CD4-positive, alpha-beta T cell treated with Interleukin-15 for 1 hour (primary cell): ENCODE measurements around the gene MIS18BP1.
"Not testable (repeated sequence)": the region's sequence is repeated elsewhere in the genome, so short reads cannot be mapped to it uniquely, and the experiment has no call there.

ENCODE experiments used
- DNase-seq: peaks from one replicate; pipeline ENCODE4 v3.0.0-alpha.2; 2020

MIS18BP1 gene

DNA sequence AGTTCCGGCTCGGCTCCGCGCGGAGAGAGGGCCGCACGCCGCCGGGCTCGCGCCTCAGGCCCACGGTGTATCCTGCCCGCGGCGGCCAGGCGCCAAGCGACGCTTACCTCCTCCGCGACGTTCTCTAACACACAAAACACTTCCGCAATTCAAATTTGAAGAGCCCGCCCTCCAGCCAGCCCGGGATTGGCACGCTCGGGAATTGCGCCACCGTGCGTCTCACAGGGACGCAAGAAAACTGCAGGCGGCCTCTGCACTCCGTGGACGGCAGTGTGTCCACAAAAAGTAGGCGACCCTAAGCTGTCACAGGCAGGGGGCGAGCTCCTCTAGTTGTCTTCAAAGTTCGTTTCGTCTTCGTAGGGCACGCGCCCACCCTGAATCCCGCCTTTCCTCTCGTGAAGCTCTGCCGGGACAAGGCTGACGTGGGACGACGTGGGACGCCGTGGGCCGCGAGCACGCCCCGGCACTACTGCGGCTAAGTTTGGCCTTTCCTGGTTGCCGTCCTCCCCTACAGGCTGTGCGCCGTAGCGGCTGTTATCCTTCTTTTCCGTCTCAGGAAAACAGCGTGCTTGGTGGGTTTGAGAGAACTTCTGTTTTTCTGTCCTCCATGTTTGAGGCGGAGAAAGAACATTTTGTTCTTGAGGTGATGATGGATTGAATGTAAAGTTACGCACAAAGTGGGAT is at the start of gene MIS18BP1:
Gene MIS18BP1 (minus strand): TSS at position 133 of the 684 bp plus-strand sequence. CDS start 5,916 bp downstream, outside the sequence.
- DNase-seq = peak; percentile 95

DNA sequence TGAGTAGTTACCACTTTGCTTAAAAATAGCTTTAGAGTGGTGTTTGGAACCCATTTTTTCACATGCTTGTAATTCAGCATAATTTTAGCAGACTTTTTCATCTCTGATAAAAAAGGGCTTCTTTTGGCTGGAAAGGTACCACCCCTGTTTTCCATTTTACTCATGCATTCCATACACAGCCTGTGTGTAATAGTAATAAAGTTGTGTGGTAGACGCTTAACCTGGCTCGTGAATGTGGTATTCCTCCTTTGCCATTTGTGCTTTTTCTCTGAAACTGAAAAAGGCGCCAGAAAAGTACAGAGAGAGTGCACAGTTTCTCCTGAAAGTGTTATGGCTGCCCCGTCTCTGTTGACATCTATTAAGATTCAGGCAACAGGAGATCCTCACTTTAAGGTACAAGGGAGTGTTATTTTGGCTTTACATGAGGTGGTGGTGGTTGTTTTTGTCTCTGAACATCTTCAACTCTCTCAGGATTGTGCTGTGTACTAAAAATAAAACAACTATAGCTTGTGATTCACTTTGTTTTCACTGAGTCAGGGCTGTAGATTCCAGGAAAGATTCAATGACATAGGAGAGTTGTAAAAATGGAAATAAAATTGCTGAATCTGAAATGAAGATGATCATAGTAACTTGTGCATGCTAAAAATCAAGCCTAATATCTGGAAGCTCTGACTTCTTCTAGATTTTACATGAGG is 45.6 kb upstream of the MIS18BP1 start:
- DNase-seq = no peak

DNA sequence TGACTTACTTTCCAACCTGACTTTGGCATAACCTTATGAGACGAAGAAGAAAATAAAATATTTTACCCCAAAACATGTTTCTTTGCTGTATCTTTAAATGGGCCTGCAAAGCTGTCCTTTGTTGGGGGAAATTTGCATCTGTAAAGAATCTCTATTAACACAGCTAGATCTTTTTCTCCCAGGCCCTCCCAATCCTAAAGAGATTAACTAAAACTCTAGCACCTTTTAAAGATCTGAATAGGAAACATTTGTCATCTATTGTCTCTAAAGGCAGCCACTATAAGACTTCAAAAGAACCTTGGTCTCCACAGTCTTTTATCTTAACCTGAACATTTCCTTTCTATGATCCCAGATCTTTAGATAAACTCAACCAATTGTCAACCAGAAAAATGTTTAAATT is 41.8 kb upstream of the MIS18BP1 start:
- DNase-seq = not testable (repeated sequence)

DNA sequence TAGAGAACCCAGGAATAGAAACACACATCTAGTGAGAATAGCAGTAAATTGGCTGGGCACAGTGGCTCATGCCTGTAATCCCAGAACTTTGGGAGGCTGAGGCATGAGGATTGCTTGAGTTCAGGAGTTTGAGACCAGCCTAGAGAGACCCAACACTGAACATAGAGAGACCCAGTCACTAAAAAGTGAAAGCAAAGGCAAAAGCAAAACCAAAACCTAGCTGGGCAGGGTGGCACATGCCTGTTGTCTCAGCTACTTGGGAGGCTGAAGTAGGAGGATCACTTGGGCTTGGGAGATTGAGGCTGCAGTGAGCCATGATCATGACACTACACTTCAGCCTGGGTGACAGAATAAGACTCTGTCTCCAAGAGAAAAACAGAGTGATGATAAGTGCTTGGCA is 37.5 kb upstream of the MIS18BP1 start:
- DNase-seq = no peak

DNA sequence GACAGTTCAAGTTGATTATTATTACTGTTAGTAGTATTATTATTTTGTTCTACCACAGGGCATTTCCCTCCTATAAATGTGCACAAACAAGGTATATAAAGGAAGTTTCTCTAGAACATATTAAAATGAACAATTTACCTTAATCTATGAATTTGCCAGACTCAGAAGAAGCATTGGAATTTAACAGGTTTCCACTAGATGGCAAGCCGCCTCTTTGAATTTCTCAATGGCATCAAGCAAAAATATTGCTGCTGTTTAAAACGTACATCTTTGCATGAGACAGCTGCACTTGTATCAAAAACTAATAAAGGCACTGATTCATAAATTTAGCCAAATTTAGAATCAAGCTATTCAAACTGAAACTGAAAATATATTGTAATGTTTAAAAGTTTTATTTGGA is 34.6 kb upstream of the MIS18BP1 start:
- DNase-seq = no peak

DNA sequence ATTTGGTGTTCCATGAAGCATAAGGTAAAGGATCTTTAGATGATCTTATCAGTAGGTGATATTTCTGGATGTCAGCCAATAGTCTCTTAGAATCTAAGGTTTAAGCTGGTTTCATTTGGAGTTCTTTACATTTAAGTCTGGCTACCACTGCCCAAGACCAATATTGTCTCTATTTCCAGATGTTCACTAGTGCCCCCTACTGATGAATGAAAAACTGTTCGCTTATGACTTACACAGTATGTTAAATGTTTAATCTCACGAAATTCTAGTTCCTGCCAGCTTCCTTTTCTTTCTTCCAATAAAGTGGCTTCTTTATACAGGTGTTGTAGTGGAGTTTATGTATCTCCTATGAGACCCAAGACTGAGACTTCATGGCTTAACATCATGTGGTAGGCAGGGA is 31.8 kb upstream of the MIS18BP1 start:
- DNase-seq = no peak

DNA sequence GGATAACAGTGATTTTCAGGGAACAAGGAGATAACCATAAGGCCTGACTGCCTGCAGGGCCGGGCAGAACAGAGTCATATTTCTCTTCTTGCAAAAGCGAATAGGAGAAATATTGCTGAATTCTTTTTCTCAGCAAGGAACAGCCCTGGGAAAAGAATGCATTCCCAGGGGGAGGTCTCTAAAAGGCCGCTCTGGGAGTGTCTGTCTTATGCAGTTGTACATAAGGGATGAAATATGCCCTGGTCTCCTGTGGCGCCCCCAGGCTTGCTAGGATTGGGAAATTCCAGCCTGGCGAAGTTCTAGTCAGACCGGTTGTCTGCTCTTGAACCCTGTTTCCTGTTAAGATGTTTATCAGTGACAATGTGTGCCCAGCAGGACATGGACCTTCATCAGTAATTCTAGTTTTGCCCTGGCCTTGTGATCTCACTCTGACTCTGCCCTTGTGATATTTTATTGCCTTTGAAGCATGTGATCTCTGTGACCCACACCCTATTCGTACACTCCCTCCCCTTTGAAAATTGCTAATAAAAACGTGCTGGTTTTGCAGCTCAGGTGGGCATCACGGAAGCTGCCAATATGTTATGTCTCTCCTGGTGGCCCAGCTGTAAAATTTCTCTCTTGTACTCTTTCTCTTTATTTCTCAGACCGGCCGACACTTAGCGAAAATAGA is 28.9 kb upstream of the MIS18BP1 start:
- DNase-seq = not testable (repeated sequence)

DNA sequence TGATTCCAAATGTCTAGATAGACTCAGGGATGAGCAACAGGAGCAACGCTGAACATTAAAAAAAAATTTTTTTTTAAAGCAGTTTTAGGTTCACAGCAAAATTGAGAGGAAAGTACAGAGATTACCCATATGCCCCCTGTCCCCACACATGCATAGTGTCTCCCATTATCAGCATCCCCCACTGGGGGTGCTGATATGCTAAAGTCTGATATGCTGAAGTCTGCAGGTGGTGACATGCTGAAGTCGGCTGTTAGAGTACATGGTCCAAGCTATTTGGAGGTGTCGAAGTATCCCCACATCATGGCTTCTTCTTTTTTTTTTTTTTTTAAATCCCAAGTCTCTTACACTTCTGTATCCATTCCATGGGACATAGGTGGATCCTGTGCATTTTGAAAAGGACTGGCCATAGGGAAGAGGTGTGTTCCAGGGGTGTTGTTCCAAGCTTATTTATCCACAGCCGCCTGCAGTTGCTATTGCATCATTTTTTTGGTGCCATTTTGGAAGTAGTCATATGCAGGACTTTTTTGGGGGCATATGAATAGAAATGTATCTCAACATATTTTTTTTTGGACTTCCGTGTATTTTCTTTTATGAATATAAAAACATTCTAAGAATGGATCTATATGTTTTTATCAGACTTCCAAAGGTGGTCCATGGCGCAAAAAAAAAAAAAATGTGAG is 19.0 kb upstream of the MIS18BP1 start:
- DNase-seq = no peak

DNA sequence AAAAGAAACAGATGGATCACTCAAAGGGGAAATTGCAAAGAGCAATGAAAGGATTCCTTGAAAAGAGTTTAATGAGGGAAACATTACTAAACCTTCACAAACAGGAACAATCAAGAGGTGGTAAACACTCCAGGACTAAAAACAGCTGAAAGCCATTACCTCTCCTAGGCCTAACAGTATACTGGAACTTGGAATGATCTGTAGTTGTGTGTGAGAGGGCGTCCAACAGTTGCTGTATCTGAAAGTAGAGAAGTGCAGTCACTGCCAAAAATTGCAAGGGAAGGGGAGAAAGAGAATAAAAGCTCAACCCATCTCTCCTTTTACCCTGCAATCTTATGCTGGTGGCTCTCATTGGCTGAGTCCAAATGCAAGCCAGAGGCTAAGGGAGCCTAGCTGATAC is 17.0 kb upstream of the MIS18BP1 start:
- no peak for DNase-seq

DNA sequence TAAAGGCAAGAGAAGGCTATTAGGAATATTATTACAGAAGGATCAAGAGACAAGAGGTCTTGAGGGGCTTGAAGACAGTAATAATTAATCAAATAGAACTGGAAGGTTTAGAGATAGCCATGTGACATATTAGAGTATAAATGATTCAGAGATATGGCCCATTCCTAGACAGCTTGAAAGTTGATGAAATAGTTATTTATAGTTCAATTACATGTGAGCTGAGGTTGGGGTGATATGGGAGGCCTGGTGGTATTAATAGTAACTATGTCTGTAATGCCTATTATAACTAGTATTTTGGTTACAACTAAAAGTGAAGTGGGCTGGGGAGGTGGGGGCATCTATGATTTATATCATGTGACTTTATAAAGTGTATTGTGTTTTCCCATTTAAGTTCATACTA is 14.1 kb upstream of the MIS18BP1 start:
- no peak for DNase-seq

DNA sequence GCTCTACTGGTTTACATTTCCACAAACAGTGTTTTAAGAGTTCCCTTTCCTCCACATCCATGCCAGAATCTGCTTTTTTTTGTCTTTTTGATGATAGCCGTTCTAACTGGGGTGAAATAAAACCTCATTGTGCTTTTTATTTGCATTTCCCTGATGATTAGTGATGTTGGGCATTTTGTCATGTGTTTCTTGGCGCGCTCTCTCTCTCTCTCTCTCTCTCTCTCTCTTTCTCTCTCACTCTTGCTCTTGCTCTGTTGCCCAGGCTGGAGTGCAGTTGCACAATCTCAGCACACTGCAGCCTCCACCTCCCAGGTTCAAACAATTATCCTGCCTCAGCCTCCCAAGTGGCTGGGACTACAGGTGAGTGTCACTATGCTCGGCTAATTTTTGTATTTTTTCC is 9.6 kb upstream of the MIS18BP1 start:
- no peak for DNase-seq

DNA sequence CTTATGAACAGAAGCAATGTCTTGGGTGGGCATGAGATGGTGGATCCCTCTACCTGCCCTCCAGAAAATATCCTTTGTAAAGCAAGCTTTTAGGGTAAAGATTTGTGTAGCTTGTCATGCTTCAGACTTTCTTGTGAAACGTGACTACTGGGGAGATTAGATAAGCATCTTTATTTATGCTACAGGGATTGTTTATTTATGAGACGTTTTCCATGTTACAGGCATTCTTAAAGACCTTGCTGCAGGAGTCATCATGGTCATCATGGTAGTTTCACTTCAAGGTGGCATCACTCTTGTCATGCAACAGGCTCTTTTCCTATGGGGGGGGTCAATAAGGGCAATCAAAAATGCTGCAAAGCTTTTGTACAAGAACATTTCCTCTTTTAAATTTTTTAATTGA is 8.2 kb upstream of the MIS18BP1 start:
- DNase-seq = no peak

DNA sequence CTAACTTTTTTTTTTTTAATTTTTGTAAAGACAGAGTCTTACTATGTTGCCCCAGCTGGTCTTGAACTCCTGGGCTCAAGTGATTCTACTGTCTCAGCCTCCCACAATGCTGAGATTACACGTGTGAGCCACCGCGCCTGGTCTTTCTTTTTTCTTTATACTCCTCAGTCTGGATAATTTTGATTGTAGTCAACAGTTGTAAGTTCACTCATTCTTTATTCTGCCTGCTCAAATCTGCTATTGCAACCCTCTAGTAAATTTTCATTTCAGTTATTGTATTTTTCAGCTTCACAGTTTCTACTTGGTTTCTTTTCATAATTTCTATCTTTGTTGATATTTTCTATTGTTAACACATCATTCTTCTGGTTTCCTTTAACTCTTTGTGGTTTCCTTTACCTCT is 5.8 kb upstream of the MIS18BP1 start:
- no peak for DNase-seq

DNA sequence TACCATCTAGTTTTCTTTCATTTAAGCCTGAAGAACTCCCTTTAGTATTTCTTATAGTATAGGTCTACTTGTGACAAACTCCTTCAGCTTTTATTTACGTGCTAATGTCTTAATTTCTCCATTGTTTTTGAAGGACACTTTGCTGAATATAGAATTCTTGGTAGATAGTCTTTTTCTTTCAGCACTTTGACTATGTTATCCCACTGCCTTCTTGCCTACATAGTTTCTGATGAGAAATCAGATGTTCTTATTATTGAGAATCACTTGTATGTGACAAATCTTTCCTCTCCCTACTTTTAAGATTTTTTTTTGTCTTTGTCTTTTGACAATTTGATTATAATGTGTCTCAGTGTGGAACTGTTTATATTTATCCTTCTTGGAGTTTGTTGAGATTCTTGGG is 5.1 kb upstream of the MIS18BP1 start:
- no peak for DNase-seq

DNA sequence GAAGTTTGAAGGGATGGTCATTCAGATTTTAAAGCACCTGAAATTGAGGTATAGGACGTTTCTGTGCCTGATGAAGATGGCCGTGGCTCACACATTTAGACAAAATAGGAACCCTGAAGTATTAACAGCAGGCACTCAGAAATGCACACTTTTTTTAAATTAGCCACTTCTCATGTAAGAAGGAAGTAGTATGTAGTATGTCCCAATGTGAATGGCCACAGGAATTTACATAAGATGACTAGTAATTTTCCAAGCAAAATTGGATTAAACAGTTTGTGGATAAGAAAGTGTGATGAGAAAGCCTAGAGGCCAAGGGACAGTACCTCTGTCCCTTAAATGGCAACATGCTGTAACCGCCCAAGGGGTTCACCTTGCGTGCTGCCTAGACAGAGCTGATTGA is 1.8 kb upstream of the MIS18BP1 start:
- DNase-seq = no peak

DNA sequence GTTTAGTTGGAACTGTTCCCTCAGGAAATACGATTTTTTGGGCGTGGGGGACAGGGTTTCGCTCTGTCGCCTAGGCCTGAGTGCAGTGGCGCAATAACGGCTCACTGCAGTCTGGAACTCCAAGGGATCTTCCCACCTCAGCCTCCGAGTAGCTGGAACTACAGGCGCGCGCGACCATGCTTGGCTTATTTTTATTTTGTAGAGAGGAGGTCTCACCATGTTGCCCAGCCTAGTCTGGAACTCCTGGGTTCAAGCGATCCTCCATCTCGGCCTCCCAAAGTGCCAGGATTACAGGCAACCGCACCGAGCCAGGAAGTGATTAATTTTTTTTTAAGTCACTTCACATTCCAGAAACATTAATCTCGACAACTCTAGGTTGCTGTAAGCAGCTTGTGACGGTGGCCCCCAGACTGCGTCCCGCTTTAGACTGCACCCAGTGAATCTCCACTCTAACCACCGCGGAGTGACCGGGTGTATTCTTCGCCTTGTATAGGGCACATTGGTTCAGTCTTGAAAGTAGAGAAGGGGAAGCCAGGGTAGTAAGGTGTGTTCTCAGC is 830 bp upstream of the MIS18BP1 start:
- no peak for DNase-seq

DNA sequence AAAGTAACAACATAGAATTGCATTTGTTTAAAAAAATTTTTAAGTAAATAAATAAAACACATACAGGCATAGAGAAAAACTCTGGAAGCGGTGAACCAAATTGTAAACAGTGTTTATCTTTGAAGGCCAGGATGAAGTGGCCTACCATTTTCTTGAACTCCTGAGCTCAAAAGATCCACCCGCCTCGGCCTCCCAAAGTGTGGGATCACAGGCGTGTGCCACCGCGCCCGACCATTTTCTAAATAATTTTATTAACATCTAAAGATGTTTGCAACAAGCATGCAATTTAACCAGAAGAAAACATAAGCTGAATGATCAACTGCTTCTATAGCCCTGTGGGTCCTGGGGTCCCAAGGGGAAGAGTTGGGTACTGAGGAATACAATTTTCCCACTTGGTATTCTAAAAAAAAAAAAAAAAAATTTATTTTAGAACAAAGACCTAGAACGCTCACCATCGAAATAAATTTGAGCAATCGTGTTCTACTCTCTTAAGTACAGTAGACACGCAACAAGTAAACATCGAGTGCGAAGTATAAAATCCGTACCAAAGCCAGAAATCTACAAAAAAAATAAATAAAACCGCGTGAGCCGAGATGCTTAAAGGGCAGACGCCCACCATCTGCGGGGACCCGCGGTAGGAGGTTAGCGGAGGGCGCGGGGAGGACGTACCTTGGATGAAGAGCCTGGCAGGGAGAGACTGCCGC is 484 bp downstream of the MIS18BP1 start:
- no peak for DNase-seq

DNA sequence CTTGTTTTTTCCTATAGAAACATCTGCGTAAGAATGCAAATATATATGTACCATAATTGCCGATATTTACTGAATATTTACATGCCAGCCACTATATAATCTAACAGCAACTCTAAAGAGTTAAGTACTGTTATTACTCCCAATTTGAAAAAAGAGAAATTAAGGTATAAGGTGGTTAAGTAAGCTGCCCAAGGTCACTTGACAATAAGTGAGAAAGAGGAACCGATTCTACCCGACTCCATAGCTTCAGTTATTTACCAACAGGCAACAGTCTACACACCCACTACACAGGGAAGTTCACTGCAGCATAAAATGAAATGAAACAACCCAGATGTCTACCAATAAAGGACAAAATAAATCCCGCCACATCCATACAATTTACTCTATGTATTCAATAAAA is 1.1 kb downstream of the MIS18BP1 start:
- no peak for DNase-seq

DNA sequence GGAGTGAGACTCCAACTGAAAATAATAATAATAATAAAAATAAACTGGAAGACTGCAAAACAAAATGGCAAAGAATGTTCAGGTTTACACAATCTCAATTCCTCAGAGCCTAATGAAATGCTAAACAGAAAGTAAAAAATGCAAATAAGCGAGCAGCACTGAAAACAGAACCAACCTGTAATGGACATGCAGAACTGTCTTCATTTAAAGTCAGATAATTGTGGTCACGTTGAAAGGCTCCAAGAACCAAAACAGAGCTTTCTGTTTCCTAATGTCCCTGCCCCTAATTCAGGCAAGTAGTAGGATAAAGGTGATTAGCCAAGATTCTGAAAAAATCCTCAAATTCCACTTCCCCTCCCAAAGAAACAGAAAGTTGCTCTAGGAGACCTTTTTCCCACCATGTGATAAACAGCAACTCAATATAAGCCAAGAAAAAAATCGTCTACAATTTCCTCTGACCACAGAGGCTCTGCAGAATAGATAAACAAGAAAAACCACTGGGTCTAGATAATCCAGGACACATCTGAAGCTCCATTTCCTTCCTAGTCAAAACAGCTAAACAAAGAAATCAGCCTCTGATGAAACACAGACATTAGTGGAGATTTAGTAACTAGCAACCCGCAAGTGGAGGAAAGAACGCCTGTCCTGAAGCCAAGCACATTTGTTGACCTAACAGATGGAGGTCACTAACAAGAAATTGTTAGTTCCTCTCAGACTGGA is 3.0 kb downstream of the MIS18BP1 start:
- peak; percentile 22 for DNase-seq

DNA sequence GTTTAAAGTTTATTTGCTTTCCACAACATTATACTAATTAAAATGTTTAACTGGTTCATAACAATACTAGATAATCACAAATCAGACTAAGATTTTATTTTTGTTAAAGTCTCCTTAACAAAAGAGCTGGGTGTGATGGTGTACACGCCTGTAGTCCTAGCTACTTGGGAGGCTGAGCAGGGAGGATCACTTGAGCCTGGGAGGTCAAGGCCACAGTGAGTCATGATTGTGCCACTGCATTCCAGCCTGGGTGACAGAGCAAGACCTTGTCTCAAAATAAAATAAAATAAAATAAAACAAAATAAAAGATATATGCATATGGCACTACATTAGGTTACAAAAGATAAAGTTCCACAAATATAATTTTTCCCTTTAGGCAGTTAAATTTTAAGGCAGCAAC is 5.6 kb downstream of the MIS18BP1 start:
- no peak for DNase-seq

DNA sequence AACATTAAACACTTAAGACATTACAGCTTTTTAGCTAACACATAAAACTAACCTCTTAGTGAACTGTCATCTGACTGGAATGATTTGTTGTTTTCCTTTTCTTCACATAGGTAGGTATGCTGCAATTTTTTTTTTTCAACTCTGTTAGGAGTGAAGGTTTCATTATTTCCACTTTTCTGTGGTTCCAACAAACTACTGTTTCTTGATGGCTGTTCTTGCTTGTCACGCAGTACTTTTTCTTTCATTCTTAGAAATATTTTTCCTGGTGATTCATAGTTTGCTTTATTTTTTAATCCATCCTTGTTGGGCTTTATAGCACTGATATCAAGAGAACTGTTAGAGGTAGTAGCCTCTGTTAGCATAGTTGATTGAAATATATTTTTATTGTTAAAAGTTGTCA is 6.3 kb downstream of the MIS18BP1 start:
- no peak for DNase-seq

DNA sequence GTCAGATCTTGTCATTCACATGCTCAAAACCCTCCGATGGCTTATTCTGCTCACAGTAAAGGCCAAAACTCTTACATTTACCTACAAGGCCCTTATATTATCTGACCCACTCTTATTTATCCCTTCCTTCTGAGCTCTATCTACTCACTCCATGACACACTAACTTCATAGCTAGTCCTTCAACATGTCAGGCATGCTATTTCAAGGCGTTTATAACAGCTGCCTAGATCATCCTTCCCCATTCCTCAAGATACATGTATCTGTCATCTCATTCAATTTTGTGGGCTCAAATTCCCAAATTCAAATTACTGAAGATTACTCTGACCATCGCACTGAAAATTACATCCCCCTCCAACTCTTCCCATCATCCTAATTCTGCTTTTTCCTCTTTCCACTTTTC is 6.9 kb downstream of the MIS18BP1 start:
- DNase-seq = no peak
